ENCODE data around the gene GOLGA8B.

- no peak for TF ChIP-seq CTCF (IDR thresholded peaks at IDR 0.05)
- no peak for TF ChIP-seq EP300 (IDR thresholded peaks at IDR 0.05)
- no peak for TF ChIP-seq POLR2AphosphoS5 (IDR thresholded peaks at IDR 0.05)
These were observed 848 bp upstream of the GOLGA8B start for GRCh38 chr15:34584330-34584668.

Measured in esophagus muscularis mucosa (tissue), 4 donors.